Measurements from ENCODE around the gene CCDC85C. TPM values are rescaled to one million over a fixed set of nuclear protein-coding genes. Genes with fewer than 3 reads are reported as not detected.

The CCDC85C gene
- total RNA-seq, 1 experiment from 2014 or later = 33.2 TPM

- no peaks in the 10 kb centered on the region for H3K27me3 ChIP-seq (ENCODE audit: insufficient read depth, low read length)
- no peak overlapping the region for H2AK5ac ChIP-seq (ENCODE audit: insufficient read length, low read length)
- peaks cover 6% of the 10 kb centered on the region; the same call in 1 of the 2 replicates for H3K4me1 ChIP-seq (ENCODE audit: insufficient read depth, low read length)
- WGBS (ENCODE audit: extremely low coverage, insufficient read length, low lambda C conversion rate) = no CpG with 5 or more reads among the region's 21 CpGs
- H3K9me3 ChIP-seq (ENCODE audit: control insufficient read depth, low read depth, low read length) = no peaks in the 10 kb centered on the region
- H3K23ac ChIP-seq (ENCODE audit: insufficient read length, low read depth, low read length) = no peak overlapping the region
- H3K9ac ChIP-seq (ENCODE audit: extremely low read depth, insufficient read length, low read length) = no peak overlapping the region
- H3K4ac ChIP-seq (ENCODE audit: low read depth, low read length) = no peak overlapping the region
- H2BK5ac ChIP-seq (ENCODE audit: insufficient read length, low read length) = no peak overlapping the region
- no peak overlapping the region for H4K8ac ChIP-seq (replicated peaks; ENCODE audit: insufficient read length, low read depth, low read length)
- H3K4me3 Mint-ChIP-seq = no peak overlapping the region
- no peak overlapping the region for H3K4me2 ChIP-seq (ENCODE audit: insufficient read depth, insufficient read length, low read length)
- TF ChIP-seq CTCF (conservative IDR thresholded peaks at IDR 0.05) = peak; percentile 97
- DNase-seq = peak; percentile 83
- no peak overlapping the region for H3K27ac Mint-ChIP-seq
- H3K9me3 Mint-ChIP-seq = no peaks in the 10 kb centered on the region
- H2AFZ ChIP-seq (ENCODE audit: low read length) = no peak overlapping the region
- H4K91ac ChIP-seq (ENCODE audit: insufficient read length, low read depth, low read length) = no peak overlapping the region
- no peak overlapping the region for H2BK20ac ChIP-seq (ENCODE audit: low read depth, low read length, poor library complexity, severe bottlenecking)
- no peak overlapping the region for H3T11ph ChIP-seq (ENCODE audit: low read length)
- peaks cover 3% of the 10 kb centered on the region for H4K20me1 ChIP-seq (ENCODE audit: control insufficient read depth, insufficient read depth, insufficient read length)
- no peaks in the 10 kb centered on the region for H3K79me2 ChIP-seq (ENCODE audit: insufficient read depth, low read length)
- no peak overlapping the region for H3K18ac ChIP-seq (ENCODE audit: insufficient read length, low read depth, low read length)
- H3K4me1 Mint-ChIP-seq = peaks cover 21 to 28% of the 10 kb centered on the region in 2 experiments
- no peaks in the 10 kb centered on the region for H3K79me1 ChIP-seq (ENCODE audit: insufficient read depth, low read depth, low read length, poor library complexity, severe bottlenecking)
- H3K27ac ChIP-seq (ENCODE audit: insufficient read length, low read depth, low read length) = no peak overlapping the region
- no peaks in the 10 kb centered on the region for H3K27me3 Mint-ChIP-seq (ENCODE audit: low read depth)
- H3K36me3 Mint-ChIP-seq (ENCODE audit: insufficient read depth in 1 of 3, low read depth in 3 of 3) = peaks cover 0 to 6% (median 0%) of the 10 kb centered on the region in 3 experiments; a peak in 4 of 7 replicates
- H2BK15ac ChIP-seq (ENCODE audit: low read depth, low read length) = no peak overlapping the region
- H4K5ac ChIP-seq (ENCODE audit: insufficient read length, low read depth, low read length) = no peak overlapping the region
- H2BK12ac ChIP-seq (ENCODE audit: insufficient read length, low read depth, low read length) = no peak overlapping the region
- H3K56ac ChIP-seq (ENCODE audit: insufficient read length, low read depth, low read length) = no peak overlapping the region
- no peak overlapping the region for H3K14ac ChIP-seq (ENCODE audit: insufficient read depth, low read length)
- no peaks in the 10 kb centered on the region for H3K23me2 ChIP-seq (ENCODE audit: insufficient read length, low read depth, low read length, poor library complexity, severe bottlenecking)
- H2BK120ac ChIP-seq (ENCODE audit: low read depth, low read length, poor library complexity, severe bottlenecking) = no peak overlapping the region
These were observed 85.3 kb downstream of the CCDC85C start for GRCh38 chr14:99518441-99519346.
